Measurements from ENCODE around the gene PHF23. TPM values are rescaled to one million over a fixed set of nuclear protein-coding genes. Genes with fewer than 3 reads are reported as not detected.

The PHF23 gene
- total and polyA plus RNA-seq, 2 of the 4 experiments (the other 2 are of a cell fraction) = 44.8 to 58.5 TPM

DNA sequence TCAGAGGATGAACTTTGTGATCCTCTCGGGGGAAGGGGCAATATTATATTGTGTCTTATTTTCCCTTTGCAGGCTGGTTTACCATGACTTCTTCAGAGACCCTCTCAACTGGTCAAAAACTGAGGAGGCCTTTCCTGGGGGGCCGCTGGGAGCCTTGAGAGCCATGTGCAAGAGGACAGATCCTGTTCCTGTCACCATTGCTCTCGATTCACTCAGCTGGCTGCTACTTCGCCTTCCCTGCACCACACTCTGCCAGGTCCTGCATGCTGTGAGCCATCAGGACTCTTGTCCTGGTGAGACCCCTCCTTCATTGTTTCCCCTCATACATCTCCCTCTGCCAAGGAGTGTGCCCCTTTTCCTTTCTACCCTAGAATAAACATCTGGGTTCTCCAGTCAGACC, 15.3 kb upstream of the PHF23 start:
- Histone ChIP-seq H3K36me3 (ENCODE audit: control insufficient read depth, insufficient read depth, low read length) (peaks cover 30% of the 10 kb centered on the region), H3K4me2 (ENCODE audit: low read depth, low read length) (no peak overlapping the region), H3K4me1 (ENCODE audit: control insufficient read depth, insufficient read depth, low read length) (peaks cover 8% of the 10 kb centered on the region), H2AK9ac (replicated peaks; ENCODE audit: low read depth, low read length, poor library complexity) (no peak overlapping the region), H2BK20ac (ENCODE audit: low read depth, low read length) (no peak overlapping the region), H2BK120ac (ENCODE audit: low read depth, low read length) (no peak overlapping the region), H3K9me3 (ENCODE audit: control insufficient read depth, insufficient read depth, low read length) (no peaks in the 10 kb centered on the region), H4K8ac (ENCODE audit: low read depth in 2 of 2, low read length in 2 of 2) (no peak overlapping the region), H3K4ac (ENCODE audit: low read depth, low read length) (no peak overlapping the region), H2BK15ac (ENCODE audit: low read depth, low read length) (no peak overlapping the region), H3K14ac (replicated peaks; ENCODE audit: low read depth, low read length) (no peak overlapping the region), H4K20me1 (ENCODE audit: insufficient read depth, low read length) (no peaks in the 10 kb centered on the region), H3K27ac (ENCODE audit: insufficient read depth, low read length) (no peak overlapping the region), H4K91ac (ENCODE audit: insufficient read depth, low read depth, low read length) (no peak overlapping the region), H2AFZ (replicated peaks; ENCODE audit: low read length, poor library complexity) (no peak overlapping the region), H2AK5ac (ENCODE audit: low read depth, low read length) (no peak overlapping the region), H3K9me1 (ENCODE audit: insufficient read depth, low read length) (no peaks in the 10 kb centered on the region; the same call in none of the 2 replicates), H3K18ac (ENCODE audit: low read depth, low read length) (no peak overlapping the region), H4K5ac (ENCODE audit: low read depth, low read length) (no peak overlapping the region), H3K9ac (ENCODE audit: low read depth, low read length) (no peak overlapping the region), H2BK5ac (ENCODE audit: low read depth, low read length, poor library complexity, severe bottlenecking) (no peak overlapping the region), H3K27me3 (ENCODE audit: control insufficient read depth, insufficient read depth, low read length) (no peaks in the 10 kb centered on the region), H3K4me3 (ENCODE audit: insufficient read depth, low read depth, low read length) (no peak overlapping the region), H3K56ac (ENCODE audit: extremely low read depth, insufficient read depth, low read length) (no peak overlapping the region), H3K79me1 (ENCODE audit: low read depth in 1 of 2, low read length in 2 of 2) (peaks cover 7 to 33% of the 10 kb centered on the region in 2 experiments; a peak in 3 of 4 replicates), H3K23ac (ENCODE audit: low read depth, low read length) (no peak overlapping the region)
- BruUV-seq (replicated peaks) = no TSS peak
- ChIA-PET CTCF (no interaction called here), POLR2A (ENCODE audit: unreplicated experiment) (interaction anchor here (0.6 kb wide), 1 partner anchor 9 kb away, joined by 9 read pairs; no protein-coding TSS in a partner anchor)
- dilution Hi-C loops (cut with HindIII; ENCODE audit: low sequenced_read_pairs, unreplicated experiment) = no loop called here
- TF ChIP-seq USF2 (IDR thresholded peaks at IDR 0.05; ENCODE audit: low read depth, low read length) (no peak), MAFK (IDR thresholded peaks at IDR 0.05; ENCODE audit: low read depth, low read length) (no peak), MXI1 (IDR thresholded peaks at IDR 0.05; ENCODE audit: borderline replicate concordance, low read depth, low read length) (no peak), RAD21 (IDR thresholded peaks at IDR 0.05; ENCODE audit: low read length) (no peak), RCOR1 (IDR thresholded peaks at IDR 0.05; ENCODE audit: insufficient replicate concordance, low read length) (no peak), POLR2A (IDR thresholded peaks at IDR 0.05; ENCODE audit: low read depth, low read length) (no peak), BHLHE40 (IDR thresholded peaks at IDR 0.05; ENCODE audit: low read depth, low read length) (no peak), CHD1 (IDR thresholded peaks at IDR 0.05; ENCODE audit: low read depth, low read length) (no peak)
- TF ChIP-seq, protein P1, sequence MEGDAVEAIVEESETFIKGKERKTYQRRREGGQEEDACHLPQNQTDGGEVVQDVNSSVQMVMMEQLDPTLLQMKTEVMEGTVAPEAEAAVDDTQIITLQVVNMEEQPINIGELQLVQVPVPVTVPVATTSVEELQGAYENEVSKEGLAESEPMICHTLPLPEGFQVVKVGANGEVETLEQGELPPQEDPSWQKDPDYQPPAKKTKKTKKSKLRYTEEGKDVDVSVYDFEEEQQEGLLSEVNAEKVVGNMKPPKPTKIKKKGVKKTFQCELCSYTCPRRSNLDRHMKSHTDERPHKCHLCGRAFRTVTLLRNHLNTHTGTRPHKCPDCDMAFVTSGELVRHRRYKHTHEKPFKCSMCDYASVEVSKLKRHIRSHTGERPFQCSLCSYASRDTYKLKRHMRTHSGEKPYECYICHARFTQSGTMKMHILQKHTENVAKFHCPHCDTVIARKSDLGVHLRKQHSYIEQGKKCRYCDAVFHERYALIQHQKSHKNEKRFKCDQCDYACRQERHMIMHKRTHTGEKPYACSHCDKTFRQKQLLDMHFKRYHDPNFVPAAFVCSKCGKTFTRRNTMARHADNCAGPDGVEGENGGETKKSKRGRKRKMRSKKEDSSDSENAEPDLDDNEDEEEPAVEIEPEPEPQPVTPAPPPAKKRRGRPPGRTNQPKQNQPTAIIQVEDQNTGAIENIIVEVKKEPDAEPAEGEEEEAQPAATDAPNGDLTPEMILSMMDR (conservative IDR thresholded peaks at IDR 0.05; ENCODE audit: low read depth, low read length) = no peak
- DNase-seq = no peak
- 86% methylated on average over 3 of the region's 4 CpGs; no CpG with 5 or more reads in 1 of the 2 experiments for WGBS, 2 experiments (ENCODE audit: extremely low coverage in 2 of 2, insufficient read length in 1 of 2)
- ATAC-seq (ENCODE audit: low read depth) = no peak
- intact Hi-C loops (cut with micrococcal nuclease) = no loop called here
- in situ Hi-C loops (cut with MboI; ENCODE audit: low sequenced_read_pairs) = no loop called here

Data from IMR-90 (cell line).